GM12878 (cell line): ENCODE data around the gene ST8SIA1. TPM values are rescaled to one million over a fixed set of nuclear protein-coding genes. Genes with fewer than 3 reads are reported as not detected.

ENCODE experiments used
- ATAC-seq: fragments of 200-7000 bp; cut with Tn5 transposase; 3 replicates; pipeline ENCODE4 v1.9.1; 2020; ENCODE audit warnings: mild to moderate bottlenecking, moderate library complexity
- BruUV-seq: library from RNA; stranded (reverse); fragments of 400-500 nt; replicated peaks from 2 replicates; lab custom pipeline; 2021; lab: Mats Ljungman, UMichigan
- CTCF ChIA-PET: fragments of 300-600 bp; sonication (Branson Sonifier 250); formaldehyde crosslinking; extraction: SDS; loops from one replicate; lab custom pipeline; 2021; ENCODE audit warnings: inconsistent platforms; lab: Yijun Ruan, JAX
- POLR2A ChIA-PET: fragments of 350-600 bp; formaldehyde crosslinking; extraction: SDS; loops from one replicate; lab custom pipeline; 2021; ENCODE audit warnings: inconsistent platforms; lab: Charles Lee
- RAD21 ChIA-PET: fragments of 300-600 bp; sonication (Branson Sonifier 250); formaldehyde crosslinking; loops from one replicate; lab custom pipeline; 2023; ENCODE audit warnings: antibody characterized with exemption; ENCODE audit not compliant: unreplicated experiment; lab: Charles Lee
- SMC1A ChIA-PET: fragments of 300-600 bp; sonication (Branson Sonifier 250); formaldehyde crosslinking; loops from one replicate; lab custom pipeline; 2023; ENCODE audit not compliant: unreplicated experiment, uncharacterized antibody; lab: Charles Lee
- DNase-seq: peaks from one replicate; pipeline ENCODE4 v3.0.0-alpha.2; 2011; ENCODE audit warnings: low read depth, low spot score
- FAIRE-seq: peaks from 3 replicates; lab custom pipeline; 2011; peaks lifted over from hg19 to GRCh38; lab: Jason Lieb, UNC
- H2AFZ ChIP-seq: 2 replicates; pipeline ENCODE4 v1.6.0; 2011; ENCODE audit warnings: low read depth, low read length, control low read depth; ENCODE audit not compliant: control insufficient read depth
- H3K27ac ChIP-seq: 2 replicates; pipeline ENCODE4 v1.5.1; 2011; ENCODE audit warnings: control low read depth; ENCODE audit not compliant: control insufficient read depth, insufficient read depth
- H3K27me3 ChIP-seq, 2 experiments: replicated peaks in 1 of 2; 2 replicates each; pipeline versions ENCODE4 v1.6.0 to v1.6.1; 2011; ENCODE audit warnings: low read length in 1 of 2; ENCODE audit not compliant: control insufficient read depth in 2 of 2, insufficient read depth in 2 of 2
- H3K36me3 ChIP-seq, 2 experiments: 2 replicates each; pipeline ENCODE4 v1.5.1; 2011; ENCODE audit warnings: low read length in 1 of 2; ENCODE audit not compliant: control insufficient read depth in 2 of 2, insufficient read depth in 2 of 2
- H3K4me1 ChIP-seq: 2 replicates; pipeline ENCODE4 v1.6.1; 2011; ENCODE audit warnings: mild to moderate bottlenecking, low read length, moderate library complexity, mixed read lengths; ENCODE audit not compliant: control insufficient read depth, insufficient read depth
- H3K4me2 ChIP-seq: 2 replicates; pipeline ENCODE4 v1.6.0; 2011; ENCODE audit warnings: control low read depth; ENCODE audit not compliant: control insufficient read depth, insufficient read depth
- H3K4me3 ChIP-seq: fragments of 200-600 bp; sonication (generic); 2 replicates; pipeline ENCODE4 v1.5.1; 2016
- H3K79me2 ChIP-seq: 2 replicates; pipeline ENCODE4 v1.6.0; 2011; ENCODE audit warnings: low read length; ENCODE audit not compliant: control insufficient read depth, insufficient read depth
- H3K9ac ChIP-seq: 2 replicates; pipeline ENCODE4 v1.8.0; 2011; ENCODE audit warnings: low read length, control low read depth, mixed read lengths; ENCODE audit not compliant: control insufficient read depth, insufficient read depth
- H3K9me3 ChIP-seq: replicated peaks from 3 replicates; pipeline ENCODE4 v1.5.1; 2011; ENCODE audit warnings: mild to moderate bottlenecking, low read length; ENCODE audit not compliant: control insufficient read depth, insufficient read depth
- H4K20me1 ChIP-seq: 2 replicates; pipeline ENCODE4 v1.6.0; 2011; ENCODE audit not compliant: control insufficient read depth, insufficient read depth
- CEBPB ChIP-seq, 2 experiments: fragments of 150-350 bp in 1 of 2; IDR thresholded peaks; 2 replicates each; pipeline ENCODE4 v1.6.1; 2012 to 2014; ENCODE audit warnings: low read depth in 2 of 2, low read length in 2 of 2, borderline replicate concordance in 1 of 2, inconsistent platforms in 1 of 2
- CHD2 ChIP-seq: IDR thresholded peaks from 2 replicates; pipeline ENCODE4 v1.6.1; 2011; ENCODE audit warnings: low read depth, low read length, improper control_type of control experiment, borderline replicate concordance
- EED ChIP-seq: sonication (generic); IDR thresholded peaks from 2 replicates; pipeline ENCODE4 v1.6.1; 2016; ENCODE audit warnings: antibody characterized with exemption, low read depth
- EP300 ChIP-seq, 2 experiments: fragments of 150-350 bp in 1 of 2; IDR thresholded peaks; 2 replicates each; pipeline ENCODE4 v1.6.1; 2011 to 2012; ENCODE audit warnings: low read depth in 2 of 2, low read length in 2 of 2, borderline replicate concordance in 1 of 2, improper control_type of control experiment in 1 of 2, inconsistent platforms in 1 of 2; ENCODE audit not compliant: control insufficient read depth in 1 of 2
- KAT2A ChIP-seq: conservative IDR thresholded peaks from 2 replicates; pipeline ENCODE4 v1.6.1; 2011; ENCODE audit warnings: low read depth, low read length; ENCODE audit not compliant: control insufficient read depth
- KLF5 ChIP-seq: fragments of 450-650 bp; IDR thresholded peaks from 2 replicates; pipeline ENCODE4 v1.6.1; 2014; ENCODE audit warnings: mild to moderate bottlenecking; ENCODE audit not compliant: partially characterized antibody
- MEF2A ChIP-seq: IDR thresholded peaks from 2 replicates; pipeline ENCODE4 v1.6.1; 2011; ENCODE audit warnings: low read depth, mild to moderate bottlenecking, low read length, moderate library complexity; ENCODE audit not compliant: insufficient read depth
- MYC ChIP-seq: IDR thresholded peaks from 2 replicates; pipeline ENCODE4 v1.6.1; 2011; ENCODE audit warnings: mild to moderate bottlenecking, low read length, moderate library complexity, inconsistent platforms; ENCODE audit not compliant: insufficient read depth, insufficient replicate concordance, insufficient read length, severe bottlenecking
- NBN ChIP-seq: fragments of 450-650 bp; IDR thresholded peaks from 2 replicates; pipeline ENCODE4 v1.6.1; 2016
- NR2C2 ChIP-seq: IDR thresholded peaks from 2 replicates; pipeline ENCODE4 v1.6.1; 2011; ENCODE audit warnings: borderline replicate concordance, low read depth; ENCODE audit not compliant: control insufficient read depth, insufficient read length
- RB1 ChIP-seq: fragments of 450-650 bp; formaldehyde crosslinking; IDR thresholded peaks from 2 replicates; pipeline ENCODE4 v1.6.1; 2017; ENCODE audit warnings: mild to moderate bottlenecking, borderline replicate concordance
- RBBP5 ChIP-seq: fragments of 200-600 bp; sonication (generic); conservative IDR thresholded peaks from 2 replicates; pipeline ENCODE4 v1.6.1; 2016
- RUNX3 ChIP-seq: IDR thresholded peaks from 2 replicates; pipeline ENCODE4 v1.6.1; 2012; ENCODE audit warnings: low read length, inconsistent platforms
- SMAD5 ChIP-seq: IDR thresholded peaks from 2 replicates; pipeline ENCODE4 v1.6.1; 2016; ENCODE audit warnings: antibody characterized with exemption, low read depth
- SREBF2 ChIP-seq: IDR thresholded peaks from 2 replicates; pipeline ENCODE4 v1.6.1; 2012; ENCODE audit warnings: mild to moderate bottlenecking, low read length
- STAT3 ChIP-seq: IDR thresholded peaks from 2 replicates; pipeline ENCODE4 v1.6.1; 2011; ENCODE audit warnings: low read depth, low read length, improper control_type of control experiment
- SUPT20H ChIP-seq: IDR thresholded peaks from 2 replicates; pipeline ENCODE4 v1.6.1; 2011; ENCODE audit warnings: low read depth, mild to moderate bottlenecking, low read length, moderate library complexity, borderline replicate concordance; ENCODE audit not compliant: control insufficient read depth
- TBL1XR1 ChIP-seq: IDR thresholded peaks from 2 replicates; pipeline ENCODE4 v1.6.1; 2012; ENCODE audit warnings: low read depth, low read length, improper control_type of control experiment
- ZNF207 ChIP-seq: fragments of 450-650 bp; IDR thresholded peaks from 2 replicates; pipeline ENCODE4 v1.6.1; 2014; ENCODE audit warnings: antibody characterized with exemption, mild to moderate bottlenecking, borderline replicate concordance
- WGBS: methylation state at CpG from one replicate; pipeline ENCODE4 v1.1.6; 2016; ENCODE audit warnings: low lambda C conversion rate; ENCODE audit not compliant: insufficient replicate concordance, insufficient coverage; ENCODE audit errors: missing lambda C conversion rate; 5-methylcytosine and 5-hydroxymethylcytosine counted together
- in situ Hi-C: fragments of 300-500 bp; cut with MboI; formaldehyde crosslinking; loops from 9 replicates; pipeline ENCODE4 v1.14.3; 2018; ENCODE audit warnings: mixed read lengths
- intact Hi-C: fragments of 100-400 bp; cut with micrococcal nuclease; formaldehyde crosslinking; loops from one replicate; pipeline ENCODE4 v1.14.2; 2022; ENCODE audit not compliant: unreplicated experiment
- polyA plus RNA-seq, 11 experiments: library from polyadenylated mRNA; depleted of rRNA in 4 of 11; unstranded in 6 of 11; stranded (reverse) in 5 of 11; fragments of >200 nt; fragmentation: Nextera tagmentation in 4 of 11; fragmentation: Illumina TruSeq in 1 of 11; extraction: Ambion mirVana in 4 of 11; extraction: Trizol in 1 of 11; gene quantifications; 1 replicate in 1 of 11; 2 replicates in 10 of 11; pipeline versions ENCODE4 v1.2.1 to v1.2.3, GENCODE V29; 2011 to 2016; ENCODE audit warnings: inconsistent platforms in 2 of 11, missing spikeins in 2 of 11, low read depth in 1 of 11
- total RNA-seq, 4 experiments: library from RNA; depleted of rRNA in 3 of 4; stranded (reverse); fragments of >200 nt in 3 of 4; fragmentation: Illumina TruSeq in 1 of 4; extraction: Trizol in 1 of 4; gene quantifications; 2 replicates each; pipeline versions ENCODE4 v1.2.1 to v1.2.3, GENCODE V29; 2013 to 2021
- TF ChIP-seq, protein P1 (sequence below): fragments of 450-650 bp; IDR thresholded peaks from 2 replicates; pipeline ENCODE4 v1.6.1; 2017; ENCODE audit warnings: mild to moderate bottlenecking, moderate library complexity

Gene ST8SIA1
- total and polyA plus RNA-seq, 10 of the 15 experiments (the other 5 are each of a cell fraction or from before 2014, with no cell fraction given): 0.23 to 0.35 (median 0.23) TPM; not detected in 7

DNA sequence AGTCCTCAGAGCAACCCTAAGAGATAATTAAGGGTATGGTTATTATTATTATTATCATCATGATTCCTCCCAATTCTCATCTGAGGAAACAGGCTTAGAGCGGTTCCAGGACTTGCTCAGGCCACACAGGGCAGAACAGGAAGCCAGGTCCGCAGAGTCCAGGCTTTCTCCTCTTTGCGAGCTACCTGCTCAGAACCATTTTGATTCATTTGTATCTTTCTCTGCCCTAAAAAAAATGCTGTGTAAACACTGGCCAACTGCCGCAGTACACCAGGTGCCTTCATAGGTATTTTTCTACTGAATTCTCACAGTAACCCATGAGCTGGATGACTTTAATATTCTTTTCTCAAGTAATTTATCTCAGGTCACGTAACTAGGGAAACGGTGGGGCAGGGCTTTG, 45.3 kb downstream of the ST8SIA1 start:
- FAIRE-seq: no peak
- SMC1A ChIA-PET: interaction anchor here (0.6 kb wide), 1 partner anchor 166 kb away, joined by 3 read pairs; no protein-coding TSS in a partner anchor
- POLR2A ChIA-PET: no interaction called here
- no peak for ATAC-seq
- intact Hi-C loops: no loop called here
- no peak overlapping the region for H2AFZ ChIP-seq
- BruUV-seq: no TSS peak
- no peaks in the 10 kb centered on the region for H3K9me3 ChIP-seq
- no peak overlapping the region for H3K4me3 ChIP-seq
- no peaks in the 10 kb centered on the region for H3K36me3 ChIP-seq
- no peaks in the 10 kb centered on the region for H3K79me2 ChIP-seq
- RAD21 ChIA-PET: no interaction called here
- 46% methylated on average over 5 of the region's 6 CpGs for WGBS
- H3K9ac ChIP-seq: no peak overlapping the region
- no peak for DNase-seq
- CTCF ChIA-PET: no interaction called here
- no peaks in the 10 kb centered on the region for H3K4me1 ChIP-seq
- no peak overlapping the region for H3K27ac ChIP-seq
- TF ChIP-seq RB1 (no peak), SUPT20H (no peak), MYC (no peak), MEF2A (no peak), EP300 (IDR thresholded peaks at IDR 0.05; ENCODE audit: borderline replicate concordance in 1 of 2, control insufficient read depth in 1 of 2, low read depth in 2 of 2, low read length in 2 of 2) (no peak), SMAD5 (no peak), KLF5 (no peak), RBBP5 (no peak), CEBPB (IDR thresholded peaks at IDR 0.05; ENCODE audit: borderline replicate concordance in 1 of 2, low read depth in 2 of 2, low read length in 2 of 2) (no peak), RUNX3 (no peak), KAT2A (no peak), NR2C2 (no peak), TBL1XR1 (no peak), STAT3 (no peak), SREBF2 (no peak), EED (no peak), ZNF207 (no peak), CHD2 (no peak), NBN (no peak)
- TF ChIP-seq, protein P1, sequence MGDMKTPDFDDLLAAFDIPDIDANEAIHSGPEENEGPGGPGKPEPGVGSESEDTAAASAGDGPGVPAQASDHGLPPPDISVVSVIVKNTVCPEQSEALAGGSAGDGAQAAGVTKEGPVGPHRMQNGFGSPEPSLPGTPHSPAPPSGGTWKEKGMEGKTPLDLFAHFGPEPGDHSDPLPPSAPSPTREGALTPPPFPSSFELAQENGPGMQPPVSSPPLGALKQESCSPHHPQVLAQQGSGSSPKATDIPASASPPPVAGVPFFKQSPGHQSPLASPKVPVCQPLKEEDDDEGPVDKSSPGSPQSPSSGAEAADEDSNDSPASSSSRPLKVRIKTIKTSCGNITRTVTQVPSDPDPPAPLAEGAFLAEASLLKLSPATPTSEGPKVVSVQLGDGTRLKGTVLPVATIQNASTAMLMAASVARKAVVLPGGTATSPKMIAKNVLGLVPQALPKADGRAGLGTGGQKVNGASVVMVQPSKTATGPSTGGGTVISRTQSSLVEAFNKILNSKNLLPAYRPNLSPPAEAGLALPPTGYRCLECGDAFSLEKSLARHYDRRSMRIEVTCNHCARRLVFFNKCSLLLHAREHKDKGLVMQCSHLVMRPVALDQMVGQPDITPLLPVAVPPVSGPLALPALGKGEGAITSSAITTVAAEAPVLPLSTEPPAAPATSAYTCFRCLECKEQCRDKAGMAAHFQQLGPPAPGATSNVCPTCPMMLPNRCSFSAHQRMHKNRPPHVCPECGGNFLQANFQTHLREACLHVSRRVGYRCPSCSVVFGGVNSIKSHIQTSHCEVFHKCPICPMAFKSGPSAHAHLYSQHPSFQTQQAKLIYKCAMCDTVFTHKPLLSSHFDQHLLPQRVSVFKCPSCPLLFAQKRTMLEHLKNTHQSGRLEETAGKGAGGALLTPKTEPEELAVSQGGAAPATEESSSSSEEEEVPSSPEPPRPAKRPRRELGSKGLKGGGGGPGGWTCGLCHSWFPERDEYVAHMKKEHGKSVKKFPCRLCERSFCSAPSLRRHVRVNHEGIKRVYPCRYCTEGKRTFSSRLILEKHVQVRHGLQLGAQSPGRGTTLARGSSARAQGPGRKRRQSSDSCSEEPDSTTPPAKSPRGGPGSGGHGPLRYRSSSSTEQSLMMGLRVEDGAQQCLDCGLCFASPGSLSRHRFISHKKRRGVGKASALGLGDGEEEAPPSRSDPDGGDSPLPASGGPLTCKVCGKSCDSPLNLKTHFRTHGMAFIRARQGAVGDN: no peak
- H4K20me1 ChIP-seq: no peaks in the 10 kb centered on the region
- in situ Hi-C loops: no loop called here
- H3K27me3 ChIP-seq: no peaks in the 10 kb centered on the region
- H3K4me2 ChIP-seq: no peak overlapping the region
